ENCODE measurements around the gene BAX. TPM values are rescaled to one million over a fixed set of nuclear protein-coding genes. Genes with fewer than 3 reads are reported as not detected.

BAX gene
- total and polyA plus RNA-seq, 2 of the 13 experiments (the other 11 are each of a cell fraction or from before 2014, with no cell fraction given): 139 to 176 TPM

- TF ChIP-seq, protein P1, sequence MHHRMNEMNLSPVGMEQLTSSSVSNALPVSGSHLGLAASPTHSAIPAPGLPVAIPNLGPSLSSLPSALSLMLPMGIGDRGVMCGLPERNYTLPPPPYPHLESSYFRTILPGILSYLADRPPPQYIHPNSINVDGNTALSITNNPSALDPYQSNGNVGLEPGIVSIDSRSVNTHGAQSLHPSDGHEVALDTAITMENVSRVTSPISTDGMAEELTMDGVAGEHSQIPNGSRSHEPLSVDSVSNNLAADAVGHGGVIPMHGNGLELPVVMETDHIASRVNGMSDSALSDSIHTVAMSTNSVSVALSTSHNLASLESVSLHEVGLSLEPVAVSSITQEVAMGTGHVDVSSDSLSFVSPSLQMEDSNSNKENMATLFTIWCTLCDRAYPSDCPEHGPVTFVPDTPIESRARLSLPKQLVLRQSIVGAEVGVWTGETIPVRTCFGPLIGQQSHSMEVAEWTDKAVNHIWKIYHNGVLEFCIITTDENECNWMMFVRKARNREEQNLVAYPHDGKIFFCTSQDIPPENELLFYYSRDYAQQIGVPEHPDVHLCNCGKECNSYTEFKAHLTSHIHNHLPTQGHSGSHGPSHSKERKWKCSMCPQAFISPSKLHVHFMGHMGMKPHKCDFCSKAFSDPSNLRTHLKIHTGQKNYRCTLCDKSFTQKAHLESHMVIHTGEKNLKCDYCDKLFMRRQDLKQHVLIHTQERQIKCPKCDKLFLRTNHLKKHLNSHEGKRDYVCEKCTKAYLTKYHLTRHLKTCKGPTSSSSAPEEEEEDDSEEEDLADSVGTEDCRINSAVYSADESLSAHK (CRISPR knock-in tag; IDR thresholded peaks at IDR 0.05; ENCODE audit: borderline replicate concordance): no peak
- TF ChIP-seq U2AF1 (optimal IDR thresholded peaks at IDR 0.05; ENCODE audit: low read depth, low read length): no peak
- peak; percentile 84 to 86 for TF ChIP-seq POLR2A (IDR thresholded peaks at IDR 0.05; ENCODE audit: insufficient read depth in 1 of 2, low read depth in 2 of 2, low read length in 2 of 2)
- no peak for TF ChIP-seq SNAPC5 (CRISPR knock-in tag; IDR thresholded peaks at IDR 0.05; ENCODE audit: borderline replicate concordance)
- no peak for TF ChIP-seq ZBTB1 (CRISPR knock-in tag; IDR thresholded peaks at IDR 0.05; ENCODE audit: borderline replicate concordance)
- no peak for TF ChIP-seq STAT5B (CRISPR knock-in tag; IDR thresholded peaks at IDR 0.05)
- TF ChIP-seq NBN (conservative IDR thresholded peaks at IDR 0.05): no peak
- TF ChIP-seq RFX1 (IDR thresholded peaks at IDR 0.05): no peak
- peak; percentile 82 for TF ChIP-seq KDM2A (CRISPR knock-in tag; IDR thresholded peaks at IDR 0.05; ENCODE audit: borderline replicate concordance, low read depth)
- peak; percentile 76 for TF ChIP-seq YY1 (IDR thresholded peaks at IDR 0.05; ENCODE audit: insufficient read depth, insufficient replicate concordance, low read depth, low read length)
- TF ChIP-seq ZNF431 (CRISPR knock-in tag; IDR thresholded peaks at IDR 0.05; ENCODE audit: borderline replicate concordance, low read depth): no peak
- TF ChIP-seq KLF11 (CRISPR knock-in tag; IDR thresholded peaks at IDR 0.05): no peak
- TF ChIP-seq GRHL1 (CRISPR knock-in tag; conservative IDR thresholded peaks at IDR 0.05): no peak; the same call in 1 of the 2 replicates
- TF ChIP-seq ZNF605 (CRISPR knock-in tag; IDR thresholded peaks at IDR 0.05): no peak
- TF ChIP-seq SETDB1 (CRISPR knock-in tag; IDR thresholded peaks at IDR 0.05; ENCODE audit: borderline replicate concordance): no peak
- TF ChIP-seq NCOA1 (CRISPR knock-in tag; IDR thresholded peaks at IDR 0.05): no peak
- no peak for TF ChIP-seq PHF8 (CRISPR knock-in tag; IDR thresholded peaks at IDR 0.05)
- TF ChIP-seq, protein P2, sequence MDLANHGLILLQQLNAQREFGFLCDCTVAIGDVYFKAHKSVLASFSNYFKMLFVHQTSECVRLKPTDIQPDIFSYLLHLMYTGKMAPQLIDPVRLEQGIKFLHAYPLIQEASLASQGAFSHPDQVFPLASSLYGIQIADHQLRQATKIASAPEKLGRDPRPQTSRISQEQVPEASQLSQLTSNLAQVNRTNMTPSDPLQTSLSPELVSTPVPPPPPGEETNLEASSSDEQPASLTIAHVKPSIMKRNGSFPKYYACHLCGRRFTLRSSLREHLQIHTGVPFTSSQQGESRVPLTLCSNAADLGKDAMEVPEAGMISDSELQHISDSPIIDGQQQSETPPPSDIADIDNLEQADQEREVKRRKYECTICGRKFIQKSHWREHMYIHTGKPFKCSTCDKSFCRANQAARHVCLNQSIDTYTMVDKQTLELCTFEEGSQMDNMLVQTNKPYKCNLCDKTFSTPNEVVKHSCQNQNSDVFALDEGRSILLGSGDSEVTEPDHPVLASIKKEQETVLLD (CRISPR knock-in tag; IDR thresholded peaks at IDR 0.05; ENCODE audit: low read depth): peak; percentile 50; the same call in 1 of the 2 replicates
- no peak for TF ChIP-seq TBP (CRISPR knock-in tag; IDR thresholded peaks at IDR 0.05)
- peak; percentile 76; the same call in 1 of the 2 replicates for TF ChIP-seq CBX5 (CRISPR knock-in tag; IDR thresholded peaks at IDR 0.05; ENCODE audit: borderline replicate concordance)
- TF ChIP-seq MTF2 (CRISPR knock-in tag; IDR thresholded peaks at IDR 0.05; ENCODE audit: borderline replicate concordance): no peak
- no peak; the same call in 1 of the 2 replicates for TF ChIP-seq SPEN (CRISPR knock-in tag; IDR thresholded peaks at IDR 0.05; ENCODE audit: low read depth)
- TF ChIP-seq ZNF879 (CRISPR knock-in tag; IDR thresholded peaks at IDR 0.05): no peak
These were observed 12.9 kb downstream of the BAX start (continued) for GRCh38 chr19:48967346-48968178.
